Trophoblast cell (in vitro differentiated cells and primary cell): Measurements from ENCODE around the gene ACAA1.
A peak's percentile ranks its signal among the peaks of the same experiment; 100 is the strongest.
"Not testable (repeated sequence)": the region's sequence is repeated elsewhere in the genome, so short reads cannot be mapped to it uniquely, and the experiment has no call there.

ENCODE experiments used
- DNase-seq, 2 donors: peaks; one replicate each; pipeline ENCODE4 v3.0.0-alpha.2; 2016
- H2AFZ ChIP-seq: 2 replicates; pipeline ENCODE4 v1.6.1; 2013; ENCODE audit warnings: low read length, moderate library complexity, mild to moderate bottlenecking; ENCODE audit not compliant: insufficient read depth, poor library complexity
- H2AK5ac ChIP-seq: 2 replicates; pipeline ENCODE4 v1.6.1; 2013; ENCODE audit warnings: mild to moderate bottlenecking, low read length
- H2BK120ac ChIP-seq: 2 replicates; pipeline ENCODE4 v1.6.1; 2013; ENCODE audit warnings: low read length, mild to moderate bottlenecking, moderate library complexity; ENCODE audit not compliant: insufficient read depth, poor library complexity
- H2BK12ac ChIP-seq: 2 replicates; pipeline ENCODE4 v1.6.1; 2013; ENCODE audit warnings: mild to moderate bottlenecking, low read length, moderate library complexity
- H2BK5ac ChIP-seq: 2 replicates; pipeline ENCODE4 v1.6.1; 2013; ENCODE audit warnings: low read length, low read depth, moderate library complexity, mild to moderate bottlenecking; ENCODE audit not compliant: poor library complexity
- H3K14ac ChIP-seq: 2 replicates; pipeline ENCODE4 v1.6.1; 2013; ENCODE audit warnings: mild to moderate bottlenecking, low read length
- H3K18ac ChIP-seq: 2 replicates; pipeline ENCODE4 v1.6.1; 2013; ENCODE audit warnings: mild to moderate bottlenecking, low read length
- H3K23ac ChIP-seq: 2 replicates; pipeline ENCODE4 v1.6.1; 2013; ENCODE audit warnings: low read length
- H3K27ac ChIP-seq: 2 replicates; pipeline ENCODE4 v1.5.1; 2013; ENCODE audit warnings: low read depth, mild to moderate bottlenecking, inconsistent platforms, low read length, moderate library complexity
- H3K27me3 ChIP-seq: 2 replicates; pipeline ENCODE4 v1.6.1; 2013; ENCODE audit warnings: inconsistent platforms, mild to moderate bottlenecking, low read length, moderate library complexity; ENCODE audit not compliant: insufficient read depth
- H3K36me3 ChIP-seq, 2 experiments: 1 replicate in 1 of 2; 2 replicates in 1 of 2; pipeline ENCODE4 v1.6.1; 2013; ENCODE audit warnings: low read length in 2 of 2, mild to moderate bottlenecking in 2 of 2, moderate library complexity in 1 of 2; ENCODE audit not compliant: insufficient read depth in 2 of 2, control insufficient read depth in 1 of 2
- H3K4ac ChIP-seq: 2 replicates; pipeline ENCODE4 v1.6.1; 2013; ENCODE audit warnings: low read depth, mild to moderate bottlenecking, low read length, moderate library complexity
- H3K4me1 ChIP-seq, 2 experiments: 1 replicate in 1 of 2; 2 replicates in 1 of 2; pipeline ENCODE4 v1.6.1; 2013; ENCODE audit warnings: low read length in 2 of 2, mild to moderate bottlenecking in 2 of 2, moderate library complexity in 1 of 2; ENCODE audit not compliant: insufficient read depth in 2 of 2, control insufficient read depth in 1 of 2
- H3K4me2 ChIP-seq: 2 replicates; pipeline ENCODE4 v1.6.1; 2013; ENCODE audit warnings: inconsistent platforms, mild to moderate bottlenecking, low read length, moderate library complexity
- H3K4me3 ChIP-seq: 2 replicates; pipeline ENCODE4 v1.5.1; 2013; ENCODE audit warnings: mild to moderate bottlenecking, low read depth, low read length, inconsistent platforms
- H3K79me1 ChIP-seq: one replicate; pipeline ENCODE4 v1.6.1; 2013; ENCODE audit warnings: low read length
- H3K79me2 ChIP-seq: 2 replicates; pipeline ENCODE4 v1.6.1; 2013; ENCODE audit warnings: low read length, mild to moderate bottlenecking; ENCODE audit not compliant: control insufficient read depth, insufficient read depth, poor library complexity
- H3K9ac ChIP-seq: 2 replicates; pipeline ENCODE4 v1.6.1; 2013; ENCODE audit warnings: mild to moderate bottlenecking, low read length
- H3K9me3 ChIP-seq: 2 replicates; pipeline ENCODE4 v1.6.1; 2013; ENCODE audit warnings: low read depth, mild to moderate bottlenecking, control low read depth, inconsistent platforms, low read length; ENCODE audit not compliant: insufficient read depth
- H4K12ac ChIP-seq: 2 replicates; pipeline ENCODE4 v1.6.1; 2013; ENCODE audit warnings: low read depth, mild to moderate bottlenecking, low read length, moderate library complexity
- H4K8ac ChIP-seq: 2 replicates; pipeline ENCODE4 v1.6.1; 2013; ENCODE audit warnings: low read depth, mild to moderate bottlenecking, low read length, moderate library complexity
- H4K91ac ChIP-seq: one replicate; pipeline ENCODE4 v1.6.1; 2013; ENCODE audit warnings: low read depth, mild to moderate bottlenecking, low read length, moderate library complexity
- WGBS: extraction: QIAGEN DNeasy Blood & Tissue Kit; methylation state at CpG from one replicate; pipeline ENCODE4 v1.1.7; 2013; ENCODE audit warnings: missing lambda C conversion rate; ENCODE audit not compliant: insufficient read length, insufficient coverage; ENCODE audit errors: extremely low coverage; 5-methylcytosine and 5-hydroxymethylcytosine counted together

Gene ACAA1

DNA sequence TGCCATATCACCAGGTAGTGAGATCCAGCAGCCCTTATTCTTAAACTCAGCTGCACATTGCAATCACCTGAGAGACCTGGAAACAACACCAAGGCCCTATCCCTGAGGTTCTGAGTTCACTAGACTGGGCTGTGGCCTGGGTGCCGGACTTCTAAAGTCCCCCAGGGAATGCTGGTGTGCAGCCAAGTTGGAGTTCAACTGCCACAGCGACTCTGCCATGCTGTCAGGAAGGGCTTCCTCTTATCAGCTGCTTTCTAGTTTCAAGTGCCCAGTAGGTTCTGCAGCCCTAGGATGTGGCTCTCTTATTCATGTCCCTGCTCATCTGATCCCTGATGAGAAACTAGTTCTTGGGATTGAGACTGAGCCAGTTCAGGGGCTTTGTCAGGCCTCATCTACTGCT lies 47.8 kb downstream of the ACAA1 start:
- Histone ChIP-seq H2BK12ac (no peak overlapping the region), H4K91ac (no peak overlapping the region), H2BK5ac (no peak overlapping the region), H3K9ac (no peak overlapping the region), H3K79me2 (no peaks in the 10 kb centered on the region), H3K4me2 (no peak overlapping the region), H3K27ac (no peak overlapping the region), H3K79me1 (no peaks in the 10 kb centered on the region), H3K18ac (no peak overlapping the region), H3K9me3 (peaks cover 4% of the 10 kb centered on the region), H2AK5ac (no peak overlapping the region), H3K27me3 (no peaks in the 10 kb centered on the region), H3K36me3 (no peaks in the 10 kb centered on the region), H3K4ac (no peak overlapping the region), H4K12ac (no peak overlapping the region), H3K23ac (no peak overlapping the region), H4K8ac (no peak overlapping the region), H3K4me1 (no peaks in the 10 kb centered on the region), H3K4me3 (no peak overlapping the region), H2AFZ (no peak overlapping the region), H2BK120ac (no peak overlapping the region), H3K14ac (no peak overlapping the region)
- no CpG with 5 or more reads among the region's 2 CpGs for WGBS
- DNase-seq, result no peak

DNA sequence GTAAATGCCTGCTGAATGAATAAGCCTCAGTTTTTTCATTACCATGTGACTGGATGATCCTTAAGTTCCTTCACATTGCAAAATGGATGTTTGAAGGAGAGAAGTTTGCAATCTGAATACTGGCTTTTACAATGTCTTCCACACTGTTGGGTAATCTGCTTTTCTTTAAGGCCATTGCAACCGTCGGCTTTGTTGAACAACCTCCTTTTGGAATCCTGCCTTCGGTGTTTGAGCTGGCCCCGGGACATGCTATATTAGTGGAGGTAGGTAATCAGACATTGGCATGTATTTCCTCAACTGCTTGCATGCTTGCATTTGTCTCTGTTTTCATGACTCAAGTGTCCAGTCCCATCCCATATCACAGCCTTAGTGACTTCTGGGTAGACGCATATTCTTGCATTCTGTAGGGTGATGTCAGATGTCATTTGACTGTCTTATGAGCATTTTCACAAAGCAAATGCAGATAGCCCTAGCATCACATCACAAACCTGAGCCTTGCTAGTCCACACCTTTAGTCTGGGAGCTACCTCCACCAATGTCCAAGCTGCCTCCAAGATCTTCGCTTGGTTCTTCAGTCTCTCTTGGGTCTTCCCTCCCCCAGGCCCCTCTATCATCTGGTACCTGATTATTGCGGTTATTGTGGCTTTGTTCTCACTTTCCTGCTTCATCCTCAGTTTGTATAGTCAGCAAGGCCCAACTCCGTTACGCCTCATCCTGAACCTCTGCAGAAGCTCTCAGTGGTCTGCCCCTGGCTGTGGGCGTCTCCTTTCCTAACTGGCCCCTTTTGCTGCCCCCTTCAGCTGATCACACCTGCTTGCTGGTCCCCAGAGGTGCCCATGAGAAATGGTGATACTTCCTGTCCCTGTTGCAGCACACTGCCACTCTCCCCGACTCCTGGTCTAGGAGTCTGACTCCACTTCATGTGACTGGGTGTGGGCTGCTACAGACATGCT lies 48.5 kb downstream of the ACAA1 start:
- Histone ChIP-seq H4K8ac (no peak overlapping the region), H3K23ac (no peak overlapping the region), H2BK120ac (no peak overlapping the region), H2AK5ac (no peak overlapping the region), H3K18ac (no peak overlapping the region), H3K14ac (no peak overlapping the region), H4K12ac (no peak overlapping the region), H3K9ac (no peak overlapping the region), H3K4me1 (no peaks in the 10 kb centered on the region), H3K36me3 (no peaks in the 10 kb centered on the region), H3K27me3 (no peaks in the 10 kb centered on the region), H3K4ac (no peak overlapping the region), H2BK5ac (no peak overlapping the region), H4K91ac (no peak overlapping the region), H2AFZ (no peak overlapping the region), H2BK12ac (no peak overlapping the region), H3K79me2 (no peaks in the 10 kb centered on the region), H3K79me1 (no peaks in the 10 kb centered on the region), H3K27ac (no peak overlapping the region), H3K4me3 (no peak overlapping the region), H3K4me2 (no peak overlapping the region), H3K9me3 (peaks cover 7% of the 10 kb centered on the region)
- no CpG with 5 or more reads among the region's 11 CpGs for WGBS
- peak; percentile 67 to 77 for DNase-seq

DNA sequence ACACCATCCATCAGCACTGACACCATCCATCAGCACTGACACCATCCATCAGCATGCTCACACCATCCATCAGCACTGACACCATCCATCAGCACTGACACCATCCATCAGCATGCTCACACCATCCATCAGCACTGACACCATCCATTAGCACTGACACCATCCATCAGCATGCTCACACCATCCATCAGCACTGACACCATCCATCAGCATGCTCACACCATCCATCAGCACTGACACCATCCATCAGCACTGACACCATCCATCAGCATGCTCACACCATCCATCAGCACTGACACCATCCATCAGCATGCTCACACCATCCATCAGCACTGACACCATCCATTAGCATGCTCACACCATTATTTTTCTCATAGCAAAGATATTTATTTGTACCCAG lies 49.6 kb downstream of the ACAA1 start:
- not testable (repeated sequence) for H3K9ac ChIP-seq, H3K4ac ChIP-seq, H3K4me3 ChIP-seq, H4K12ac ChIP-seq, H3K27me3 ChIP-seq, H2AFZ ChIP-seq, H3K27ac ChIP-seq, H3K79me2 ChIP-seq, H3K4me1 ChIP-seq, H3K36me3 ChIP-seq, H3K79me1 ChIP-seq, H2BK5ac ChIP-seq, DNase-seq, H3K23ac ChIP-seq, H3K9me3 ChIP-seq, H2AK5ac ChIP-seq, H3K14ac ChIP-seq, H2BK12ac ChIP-seq, H2BK120ac ChIP-seq, H3K18ac ChIP-seq, H4K8ac ChIP-seq, H4K91ac ChIP-seq, H3K4me2 ChIP-seq

DNA sequence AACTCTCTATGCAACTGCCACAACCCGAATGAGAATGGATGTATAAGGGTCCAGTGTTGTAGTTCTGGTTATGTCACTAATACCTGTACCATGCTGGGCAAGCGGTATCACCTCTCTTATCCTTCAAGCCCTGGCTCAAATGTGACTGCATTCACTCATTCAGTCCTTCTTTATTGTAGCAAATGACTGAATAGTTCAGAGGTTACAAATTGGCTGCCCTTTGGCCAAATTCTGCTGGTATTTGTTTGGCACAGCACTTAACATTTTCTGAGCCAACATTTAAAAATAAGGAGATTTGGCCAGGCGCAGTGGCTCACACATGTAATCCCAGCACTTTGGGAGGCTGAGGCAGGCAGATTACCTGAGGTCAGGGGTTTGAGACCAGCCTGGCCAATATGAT lies 50.4 kb downstream of the ACAA1 start:
- H3K9me3 ChIP-seq, result peaks cover 7% of the 10 kb centered on the region
- no peaks in the 10 kb centered on the region for H3K27me3 ChIP-seq
- H3K4me3 ChIP-seq, result no peak overlapping the region
- no peak overlapping the region for H4K12ac ChIP-seq
- no peak overlapping the region for H4K8ac ChIP-seq
- no peak overlapping the region for H3K9ac ChIP-seq
- H3K14ac ChIP-seq, result no peak overlapping the region
- H4K91ac ChIP-seq, result no peak overlapping the region
- H2BK120ac ChIP-seq, result no peak overlapping the region
- DNase-seq, result no peak
- H3K4me1 ChIP-seq, result no peaks in the 10 kb centered on the region
- no peak overlapping the region for H3K27ac ChIP-seq
- H3K18ac ChIP-seq, result no peak overlapping the region
- no peak overlapping the region for H2AK5ac ChIP-seq
- no peaks in the 10 kb centered on the region for H3K36me3 ChIP-seq
- no peak overlapping the region for H2BK12ac ChIP-seq
- no CpG with 5 or more reads among the region's 3 CpGs for WGBS
- no peak overlapping the region for H3K4ac ChIP-seq
- H3K79me2 ChIP-seq, result no peaks in the 10 kb centered on the region
- no peak overlapping the region for H2BK5ac ChIP-seq
- H2AFZ ChIP-seq, result no peak overlapping the region
- no peak overlapping the region for H3K23ac ChIP-seq
- H3K4me2 ChIP-seq, result no peak overlapping the region
- no peaks in the 10 kb centered on the region for H3K79me1 ChIP-seq
